Hair follicle dermal papilla cell (primary cell): ENCODE measurements around the gene SORCS2. TPM values are rescaled to one million over a fixed set of nuclear protein-coding genes. Genes with fewer than 3 reads are reported as not detected.

Source experiments
- small RNA-seq: library from RNA; depleted of rRNA; stranded (forward); fragments of <200 nt; gene quantifications from one replicate; pipeline ENCODE3, GENCODE V24; 2012
- total RNA-seq: library from RNA; depleted of rRNA; stranded (reverse); fragments of >200 nt; gene quantifications from 2 replicates; pipeline ENCODE4 v1.2.3, GENCODE V29; 2012

Gene SORCS2
- 0.36 and 0.49 TPM in 2 replicates for total RNA-seq

DNA sequence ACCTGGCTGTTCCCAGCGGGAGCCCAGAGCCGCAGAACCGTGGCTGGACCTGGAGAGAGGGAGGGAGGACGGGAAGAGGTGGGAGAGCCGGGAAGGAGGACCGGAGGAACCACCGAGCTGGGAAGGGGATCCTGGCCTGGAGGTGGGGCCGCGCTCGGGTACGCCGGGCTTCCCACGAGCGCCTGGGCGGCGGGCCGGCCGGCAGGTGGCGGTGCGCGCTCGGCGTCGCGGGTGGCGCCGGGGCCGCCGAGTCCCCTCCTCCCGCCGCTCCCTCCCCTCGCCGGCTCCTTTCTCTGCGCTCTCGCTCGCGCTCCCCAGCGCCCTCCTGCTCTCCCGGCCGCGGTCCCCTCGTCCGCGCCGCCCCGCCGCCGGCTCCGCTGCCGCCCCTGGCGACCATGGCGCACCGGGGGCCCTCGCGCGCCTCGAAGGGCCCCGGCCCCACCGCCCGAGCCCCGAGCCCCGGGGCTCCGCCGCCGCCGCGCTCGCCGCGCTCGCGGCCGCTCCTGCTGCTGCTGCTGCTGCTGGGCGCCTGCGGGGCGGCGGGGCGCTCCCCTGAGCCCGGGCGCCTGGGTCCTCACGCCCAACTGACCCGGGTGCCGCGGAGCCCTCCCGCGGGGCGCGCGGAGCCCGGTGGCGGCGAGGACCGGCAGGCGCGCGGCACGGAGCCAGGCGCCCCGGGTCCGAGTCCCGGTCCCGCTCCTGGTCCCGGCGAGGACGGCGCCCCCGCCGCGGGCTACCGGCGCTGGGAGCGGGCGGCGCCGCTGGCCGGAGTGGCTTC, at the start of gene SORCS2:
Gene SORCS2, plus strand, starts transcription at position 287 of the 778 bp plus-strand sequence.

DNA sequence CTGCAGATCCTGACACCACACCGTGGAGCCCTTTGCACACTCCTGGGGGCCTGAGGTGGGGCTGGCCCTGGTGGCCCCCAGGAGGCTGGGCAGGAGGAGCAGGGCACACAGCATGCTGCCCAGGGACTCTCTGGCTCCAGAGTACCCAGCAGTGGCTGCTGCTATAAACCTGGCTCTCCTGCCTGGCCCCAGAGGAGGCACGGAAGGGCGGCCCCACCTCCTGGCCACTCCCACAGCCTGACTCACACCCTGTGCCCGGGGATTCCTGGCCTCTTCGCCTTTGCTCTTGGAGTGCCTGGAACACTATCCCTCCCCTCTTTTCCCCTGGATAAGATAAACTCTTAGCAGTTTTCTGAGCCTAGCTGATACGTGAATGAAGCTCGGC, 242.4 kb downstream of the SORCS2 start, which contains the start of gene PSAPL1:
Gene PSAPL1, minus strand, starts transcription at position 165 of the 385 bp plus-strand sequence. Its CDS starts 51 bp downstream, at position 114.

Small RNA genes within 50 kb of the gene (small RNA-seq; reads per million reads assigned to genes)
- gene MIR4274 (not detected), gene MIR4798 (not detected)

Other genes starting within 250 kb of the SORCS2 start
- gene TADA2B, start 149.2 kb upstream of the SORCS2 start, total RNA-seq = 17.1 and 21.1 TPM in 2 replicates
- gene GRPEL1, start 124.5 kb upstream of the SORCS2 start, total RNA-seq = 17.5 and 19.2 TPM in 2 replicates
- gene PSAPL1, start 242.4 kb downstream of the SORCS2 start, total RNA-seq = not detected in 2 replicates